ENCODE results near the gene SLC25A21. TPM values are rescaled to one million over a fixed set of nuclear protein-coding genes. Genes with fewer than 3 reads are reported as not detected.

SLC25A21 gene
- total and polyA plus RNA-seq, 9 donors, result 0.85 to 3.3 (median 1.1) TPM

GRCh38 chr14:36757734-36758601 is 414.4 kb downstream of the SLC25A21 start:
- no peak overlapping the region for H3K27ac ChIP-seq (ENCODE audit: low read length)
- H3K36me3 ChIP-seq (ENCODE audit: control insufficient read depth, insufficient read depth, low read length), result no peaks in the 10 kb centered on the region
- no peak overlapping the region for H3K4me3 ChIP-seq (ENCODE audit: low read length)
- H3K9me3 ChIP-seq (replicated peaks; ENCODE audit: control insufficient read depth, low read depth, low read length), result no peaks in the 10 kb centered on the region
- DNase-seq, result no peak
- 90% methylated on average over 2 of the region's 6 CpGs for WGBS (ENCODE audit: insufficient coverage)
- peaks cover 6% of the 10 kb centered on the region for H3K4me1 ChIP-seq (ENCODE audit: control insufficient read depth, insufficient read depth, low read length)
- H3K27me3 ChIP-seq (ENCODE audit: control insufficient read depth, insufficient read depth, low read length), result no peaks in the 10 kb centered on the region

- peaks cover 6% of the 10 kb centered on the region for H3K4me1 ChIP-seq (ENCODE audit: control insufficient read depth, insufficient read depth, low read length)
- no peak overlapping the region for H3K27ac ChIP-seq (ENCODE audit: low read length)
- H3K9me3 ChIP-seq (replicated peaks; ENCODE audit: control insufficient read depth, low read depth, low read length), result no peaks in the 10 kb centered on the region
- no peaks in the 10 kb centered on the region for H3K36me3 ChIP-seq (ENCODE audit: control insufficient read depth, insufficient read depth, low read length)
- no peaks in the 10 kb centered on the region for H3K27me3 ChIP-seq (ENCODE audit: control insufficient read depth, insufficient read depth, low read length)
- H3K4me3 ChIP-seq (ENCODE audit: low read length), result no peak overlapping the region
- peak; percentile 8 for DNase-seq
- 47% methylated on average over 9 of the region's 12 CpGs for WGBS (ENCODE audit: insufficient coverage)
These were observed 416.2 kb downstream of the SLC25A21 start for GRCh38 chr14:36756226-36756625.

GRCh38 chr14:36755756-36756155 is 416.6 kb downstream of the SLC25A21 start:
- Histone ChIP-seq H3K9me3 (replicated peaks; ENCODE audit: control insufficient read depth, low read depth, low read length) (no peaks in the 10 kb centered on the region), H3K27me3 (ENCODE audit: control insufficient read depth, insufficient read depth, low read length) (no peaks in the 10 kb centered on the region), H3K36me3 (ENCODE audit: control insufficient read depth, insufficient read depth, low read length) (no peaks in the 10 kb centered on the region), H3K4me3 (ENCODE audit: low read length) (no peak overlapping the region), H3K27ac (ENCODE audit: low read length) (no peak overlapping the region), H3K4me1 (ENCODE audit: control insufficient read depth, insufficient read depth, low read length) (peaks cover 6% of the 10 kb centered on the region)
- peak; percentile 12 for DNase-seq

- H3K36me3 ChIP-seq (ENCODE audit: control insufficient read depth, insufficient read depth, low read length), result no peaks in the 10 kb centered on the region
- no peak for DNase-seq
- WGBS (ENCODE audit: insufficient coverage), result 83% methylated on average over 1 of the region's 3 CpGs
These were observed 420.5 kb downstream of the SLC25A21 start for GRCh38 chr14:36751920-36752319.

DNA sequence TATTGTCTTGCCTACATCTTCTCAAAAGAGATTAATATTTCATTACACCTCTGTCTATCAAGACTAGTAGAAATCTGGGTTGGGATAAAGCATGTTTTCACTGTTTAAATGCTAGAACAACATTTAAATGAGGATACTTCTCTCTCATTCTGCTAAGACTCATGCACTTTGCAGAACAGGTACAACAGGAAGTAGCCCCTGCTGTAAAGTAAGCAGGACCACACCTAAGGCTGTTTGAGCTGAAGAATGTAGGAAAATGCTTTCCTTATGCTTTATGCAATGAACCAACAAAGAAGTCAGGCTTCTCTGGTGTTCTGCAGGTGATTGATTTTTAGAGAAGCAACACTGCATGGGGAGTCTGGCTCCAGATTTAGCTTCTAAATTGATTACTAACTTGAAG is 421.3 kb downstream of the SLC25A21 start:
- Histone ChIP-seq H3K4me3 (ENCODE audit: low read length) (no peak overlapping the region), H3K9me3 (replicated peaks; ENCODE audit: control insufficient read depth, low read depth, low read length) (no peaks in the 10 kb centered on the region), H3K4me1 (ENCODE audit: control insufficient read depth, insufficient read depth, low read length) (peaks cover 2% of the 10 kb centered on the region), H3K27me3 (ENCODE audit: control insufficient read depth, insufficient read depth, low read length) (no peaks in the 10 kb centered on the region), H3K27ac (ENCODE audit: low read length) (no peak overlapping the region), H3K36me3 (ENCODE audit: control insufficient read depth, insufficient read depth, low read length) (no peaks in the 10 kb centered on the region)
- DNase-seq, result no peak

More at GRCh38 chr14:36751920-36752319, 420.5 kb downstream of the SLC25A21 start:
- H3K27ac ChIP-seq (ENCODE audit: low read length), result no peak overlapping the region
- no peaks in the 10 kb centered on the region for H3K27me3 ChIP-seq (ENCODE audit: control insufficient read depth, insufficient read depth, low read length)
- H3K9me3 ChIP-seq (replicated peaks; ENCODE audit: control insufficient read depth, low read depth, low read length), result no peaks in the 10 kb centered on the region
- peaks cover 6% of the 10 kb centered on the region for H3K4me1 ChIP-seq (ENCODE audit: control insufficient read depth, insufficient read depth, low read length)
- no peak overlapping the region for H3K4me3 ChIP-seq (ENCODE audit: low read length)

DNA sequence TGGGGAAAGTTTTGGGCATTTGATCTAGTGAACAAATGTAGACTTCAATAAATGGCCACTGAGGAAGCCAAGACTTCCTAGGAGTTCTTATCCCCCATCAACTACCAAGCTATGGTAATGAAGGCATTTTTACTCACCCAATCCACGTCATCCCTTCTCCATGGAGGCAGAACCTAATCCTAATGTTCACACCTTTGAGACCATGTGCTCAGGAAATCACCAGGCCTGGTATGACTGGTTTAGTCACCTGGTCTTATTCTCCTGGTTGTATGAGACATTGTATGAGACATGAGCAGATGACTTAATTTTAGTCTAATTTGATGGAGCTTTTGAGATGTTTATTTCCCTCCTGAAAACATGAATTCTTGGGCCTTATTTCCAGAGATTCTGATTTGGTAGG is 422.2 kb downstream of the SLC25A21 start:
- no CpG with 5 or more reads among the region's 1 CpG for WGBS (ENCODE audit: insufficient coverage)
- no peaks in the 10 kb centered on the region for H3K27me3 ChIP-seq (ENCODE audit: control insufficient read depth, insufficient read depth, low read length)

GRCh38 chr14:36748610-36749213 is 423.7 kb downstream of the SLC25A21 start:
- H3K4me1 ChIP-seq (ENCODE audit: control insufficient read depth, insufficient read depth, low read length), result no peaks in the 10 kb centered on the region
- no peak overlapping the region for H3K27ac ChIP-seq (ENCODE audit: low read length)
- H3K27me3 ChIP-seq (ENCODE audit: control insufficient read depth, insufficient read depth, low read length), result no peaks in the 10 kb centered on the region
- no peaks in the 10 kb centered on the region for H3K9me3 ChIP-seq (replicated peaks; ENCODE audit: control insufficient read depth, low read depth, low read length)
- no peak overlapping the region for H3K4me3 ChIP-seq (ENCODE audit: low read length)
- 74% methylated on average over 3 of the region's 3 CpGs for WGBS (ENCODE audit: insufficient coverage)
- DNase-seq, result no peak
- H3K36me3 ChIP-seq (ENCODE audit: control insufficient read depth, insufficient read depth, low read length), result no peaks in the 10 kb centered on the region

More for the DNA sequence above, 422.2 kb downstream of the SLC25A21 start:
- Histone ChIP-seq H3K9me3 (replicated peaks; ENCODE audit: control insufficient read depth, low read depth, low read length) (no peaks in the 10 kb centered on the region), H3K4me3 (ENCODE audit: low read length) (no peak overlapping the region), H3K27ac (ENCODE audit: low read length) (no peak overlapping the region), H3K36me3 (ENCODE audit: control insufficient read depth, insufficient read depth, low read length) (no peaks in the 10 kb centered on the region), H3K4me1 (ENCODE audit: control insufficient read depth, insufficient read depth, low read length) (no peaks in the 10 kb centered on the region)
- DNase-seq, result no peak

GRCh38 chr14:36747411-36748184 is 424.8 kb downstream of the SLC25A21 start:
- Histone ChIP-seq H3K4me3 (ENCODE audit: low read length) (no peak overlapping the region), H3K4me1 (ENCODE audit: control insufficient read depth, insufficient read depth, low read length) (no peaks in the 10 kb centered on the region), H3K9me3 (replicated peaks; ENCODE audit: control insufficient read depth, low read depth, low read length) (no peaks in the 10 kb centered on the region), H3K36me3 (ENCODE audit: control insufficient read depth, insufficient read depth, low read length) (no peaks in the 10 kb centered on the region), H3K27me3 (ENCODE audit: control insufficient read depth, insufficient read depth, low read length) (no peaks in the 10 kb centered on the region), H3K27ac (ENCODE audit: low read length) (no peak overlapping the region)
- DNase-seq, result no peak
- WGBS (ENCODE audit: insufficient coverage), result 68% methylated on average over 3 of the region's 8 CpGs

GRCh38 chr14:36746872-36747271 is 425.5 kb downstream of the SLC25A21 start:
- Histone ChIP-seq H3K4me1 (ENCODE audit: control insufficient read depth, insufficient read depth, low read length) (no peaks in the 10 kb centered on the region), H3K27ac (ENCODE audit: low read length) (no peak overlapping the region), H3K4me3 (ENCODE audit: low read length) (no peak overlapping the region), H3K27me3 (ENCODE audit: control insufficient read depth, insufficient read depth, low read length) (no peaks in the 10 kb centered on the region), H3K36me3 (ENCODE audit: control insufficient read depth, insufficient read depth, low read length) (no peaks in the 10 kb centered on the region), H3K9me3 (replicated peaks; ENCODE audit: control insufficient read depth, low read depth, low read length) (no peaks in the 10 kb centered on the region)
- DNase-seq, result no peak

- Histone ChIP-seq H3K27me3 (ENCODE audit: control insufficient read depth, insufficient read depth, low read length) (no peaks in the 10 kb centered on the region), H3K27ac (ENCODE audit: low read length) (no peak overlapping the region), H3K4me3 (ENCODE audit: low read length) (no peak overlapping the region), H3K4me1 (ENCODE audit: control insufficient read depth, insufficient read depth, low read length) (no peaks in the 10 kb centered on the region), H3K9me3 (replicated peaks; ENCODE audit: control insufficient read depth, low read depth, low read length) (no peaks in the 10 kb centered on the region), H3K36me3 (ENCODE audit: control insufficient read depth, insufficient read depth, low read length) (no peaks in the 10 kb centered on the region)
- DNase-seq, result no peak
- 60% methylated on average over 1 of the region's 1 CpG for WGBS (ENCODE audit: insufficient coverage)
These were observed 430.5 kb downstream of the SLC25A21 start for GRCh38 chr14:36741858-36742257.

All from muscle of leg (tissue), 11 donors.